ENCODE results near the gene MRO. TPM values are rescaled to one million over a fixed set of nuclear protein-coding genes. Genes with fewer than 3 reads are reported as not detected.

MRO gene
- total and polyA plus RNA-seq, 2 of the 4 experiments (the other 2 are of a cell fraction), result not detected

- TF ChIP-seq RAD21 (IDR thresholded peaks at IDR 0.05; ENCODE audit: low read length) (no peak), POLR2A (IDR thresholded peaks at IDR 0.05; ENCODE audit: low read depth, low read length) (no peak), FOS (IDR thresholded peaks at IDR 0.05; ENCODE audit: low read depth, low read length) (no peak), CTCF (conservative IDR thresholded peaks at IDR 0.05; ENCODE audit: low read depth, low read length) (no peak), MXI1 (IDR thresholded peaks at IDR 0.05; ENCODE audit: borderline replicate concordance, low read depth, low read length) (no peak), USF2 (IDR thresholded peaks at IDR 0.05; ENCODE audit: low read depth, low read length) (no peak), ELK1 (IDR thresholded peaks at IDR 0.05; ENCODE audit: borderline replicate concordance, low read depth, low read length) (no peak), CHD1 (IDR thresholded peaks at IDR 0.05; ENCODE audit: low read depth, low read length) (no peak), MAZ (IDR thresholded peaks at IDR 0.05; ENCODE audit: borderline replicate concordance, low read depth, low read length) (no peak), SMC3 (IDR thresholded peaks at IDR 0.05; ENCODE audit: low read depth, low read length) (no peak)
- Histone ChIP-seq H3K9me1 (ENCODE audit: insufficient read depth, low read length) (no peaks in the 10 kb centered on the region), H4K5ac (ENCODE audit: low read depth, low read length) (no peak overlapping the region), H2BK5ac (ENCODE audit: low read depth, low read length, poor library complexity, severe bottlenecking) (no peak overlapping the region), H3K9ac (ENCODE audit: low read depth, low read length) (no peak overlapping the region), H3K36me3 (ENCODE audit: control insufficient read depth, insufficient read depth, low read length) (no peaks in the 10 kb centered on the region), H2BK120ac (ENCODE audit: low read depth, low read length) (no peak overlapping the region), H3K4me2 (ENCODE audit: low read depth, low read length) (no peak overlapping the region), H3K79me1 (ENCODE audit: low read depth in 1 of 2, low read length in 2 of 2) (no peaks in the 10 kb centered on the region), H3K56ac (ENCODE audit: extremely low read depth, insufficient read depth, low read length) (no peak overlapping the region), H3K9me3 (ENCODE audit: control insufficient read depth, insufficient read depth, low read length) (no peaks in the 10 kb centered on the region), H2AK5ac (ENCODE audit: low read depth, low read length) (no peak overlapping the region), H4K8ac (ENCODE audit: low read depth in 2 of 2, low read length in 2 of 2) (no peak overlapping the region), H3K27me3 (ENCODE audit: control insufficient read depth, insufficient read depth, low read length) (peaks cover 6% of the 10 kb centered on the region; the same call in 1 of the 2 replicates), H4K91ac (ENCODE audit: insufficient read depth, low read depth, low read length) (no peak overlapping the region), H3K4me1 (ENCODE audit: control insufficient read depth, insufficient read depth, low read length) (peaks cover 2% of the 10 kb centered on the region; the same call in 1 of the 2 replicates), H2BK20ac (ENCODE audit: low read depth, low read length) (no peak overlapping the region), H3K18ac (ENCODE audit: low read depth, low read length) (no peak overlapping the region), H2BK15ac (ENCODE audit: low read depth, low read length) (no peak overlapping the region), H3K14ac (replicated peaks; ENCODE audit: low read depth, low read length) (no peak overlapping the region), H4K20me1 (ENCODE audit: insufficient read depth, low read length) (no peaks in the 10 kb centered on the region), H3K23ac (ENCODE audit: low read depth, low read length) (no peak overlapping the region), H3K4ac (ENCODE audit: low read depth, low read length) (no peak overlapping the region), H3K27ac (ENCODE audit: insufficient read depth, low read length) (no peak overlapping the region), H2AFZ (replicated peaks; ENCODE audit: low read length, poor library complexity) (no peak overlapping the region), H3K4me3 (ENCODE audit: insufficient read depth, low read depth, low read length) (no peak overlapping the region), H2AK9ac (replicated peaks; ENCODE audit: low read depth, low read length, poor library complexity) (no peak overlapping the region)
- dilution Hi-C loops (cut with HindIII; ENCODE audit: low sequenced_read_pairs, unreplicated experiment) (no loop called here), in situ Hi-C loops (cut with MboI; ENCODE audit: low sequenced_read_pairs) (no loop called here), intact Hi-C loops (cut with micrococcal nuclease) (no loop called here)
- DNase-seq (no peak), ATAC-seq (ENCODE audit: low read depth) (no peak)
- BruUV-seq (replicated peaks), result no TSS peak
- ChIA-PET POLR2A (ENCODE audit: unreplicated experiment) (no interaction called here), CTCF (no interaction called here)
- no CpG with 5 or more reads among the region's 4 CpGs for WGBS, 2 experiments (ENCODE audit: extremely low coverage in 2 of 2, insufficient read length in 1 of 2)
Observed at GRCh38 chr18:50863840-50864375, 44.1 kb upstream of the MRO start.
